HCT116 (cell line): ENCODE measurements around the gene FARP1. TPM values are rescaled to one million over a fixed set of nuclear protein-coding genes. Genes with fewer than 3 reads are reported as not detected.

Experiments
- ATAC-seq: fragments of 200-7000 bp; cut with Tn5 transposase; 2 replicates; pipeline ENCODE4 v1.9.1; 2020; ENCODE audit warnings: mild to moderate bottlenecking, moderate library complexity
- BruUV-seq: library from RNA; stranded (reverse); fragments of 400-500 nt; replicated peaks from 2 replicates; lab custom pipeline; 2021; lab: Mats Ljungman, UMichigan
- CTCF ChIA-PET: fragments of 300-600 bp; sonication (Branson Sonifier 250); formaldehyde crosslinking; loops from one replicate; lab custom pipeline; 2021; ENCODE audit warnings: antibody characterized with exemption; lab: Charles Lee
- POLR2A ChIA-PET: fragments of 300-600, 350-600 bp; sonication (Branson Sonifier 250); formaldehyde crosslinking; loops from one replicate; lab custom pipeline; 2021; ENCODE audit warnings: antibody characterized with exemption; lab: Charles Lee
- RAD21 ChIA-PET, 2 experiments: fragments of 300-600 bp; sonication (Branson Sonifier 250); formaldehyde crosslinking; loops; one replicate each; lab custom pipeline; 2023; ENCODE audit warnings: low total read pairs in 2 of 2; ENCODE audit not compliant: uncharacterized antibody in 2 of 2, unreplicated experiment in 2 of 2, low non-redundant PET in 1 of 2; lab: Charles Lee
- DNase-seq: peaks from one replicate; pipeline ENCODE4 v3.0.0-alpha.2; 2010; ENCODE audit warnings: low read depth, low spot score
- H2AFZ ChIP-seq: fragments of 200-600 bp; shearing (Covaris generic), sonication (generic); 2 replicates; pipeline ENCODE4 v1.6.1; 2017; ENCODE audit warnings: low read depth, mixed run types, mixed read lengths, antibody characterized with exemption, low read length; ENCODE audit not compliant: poor library complexity, severe bottlenecking
- H3K27ac ChIP-seq: 2 replicates; pipeline ENCODE4 v1.5.1; 2012; ENCODE audit warnings: low read depth, low read length
- H3K27me3 ChIP-seq: fragments of 200-600 bp; sonication (generic); 2 replicates; pipeline ENCODE4 v1.6.1; 2016; ENCODE audit warnings: mixed run types, low read length, mixed read lengths; ENCODE audit not compliant: insufficient read depth
- H3K36me3 ChIP-seq, 2 experiments: fragments of 200-500 bp in 1 of 2; fragments of 200-600 bp in 1 of 2; sonication (Bioruptor generic) in 1 of 2; sonication (generic) in 1 of 2; 2 replicates each; pipeline versions ENCODE4 v1.5.1 to v1.6.1; 2014 to 2016; ENCODE audit warnings: low read length in 2 of 2, inconsistent platforms in 1 of 2, mixed read lengths in 1 of 2, mixed run types in 1 of 2; ENCODE audit not compliant: insufficient read depth in 2 of 2, control insufficient read depth in 1 of 2
- H3K4me1 ChIP-seq, 2 experiments: fragments of 200-600 bp in 1 of 2; sonication (generic) in 1 of 2; 2 replicates each; pipeline versions ENCODE4 v1.5.1 to v1.6.1; 2012 to 2017; ENCODE audit warnings: low read length in 2 of 2, inconsistent platforms in 1 of 2, mild to moderate bottlenecking in 1 of 2, mixed read lengths in 1 of 2, mixed run types in 1 of 2, moderate library complexity in 1 of 2; ENCODE audit not compliant: insufficient read depth in 2 of 2, control insufficient read depth in 1 of 2
- H3K4me2 ChIP-seq: fragments of 200-600 bp; sonication (generic); 2 replicates; pipeline ENCODE4 v1.6.1; 2017; ENCODE audit warnings: mixed run types, low read length, mixed read lengths
- H3K4me3 ChIP-seq, 2 experiments: fragments of 200-600 bp in 1 of 2; sonication (generic) in 1 of 2; replicated peaks in 1 of 2; 2 replicates each; pipeline ENCODE4 v1.5.1; 2011 to 2016; ENCODE audit warnings: low read length in 2 of 2, control low read depth in 1 of 2, low read depth in 1 of 2, mild to moderate bottlenecking in 1 of 2, mixed read lengths in 1 of 2, mixed run types in 1 of 2
- H3K79me2 ChIP-seq: fragments of 200-600 bp; sonication (generic); 2 replicates; pipeline ENCODE4 v1.6.1; 2017; ENCODE audit warnings: mild to moderate bottlenecking, mixed run types, low read length, moderate library complexity, mixed read lengths; ENCODE audit not compliant: insufficient read depth
- H3K9ac ChIP-seq: fragments of 200-600 bp; sonication (generic); 2 replicates; pipeline ENCODE4 v1.6.1; 2016; ENCODE audit warnings: low read length, mixed read lengths
- H3K9me2 ChIP-seq: fragments of 200-600 bp; sonication (generic), shearing (Covaris generic); 2 replicates; pipeline ENCODE4 v1.6.1; 2017; ENCODE audit warnings: mixed run types, mild to moderate bottlenecking, moderate library complexity; ENCODE audit not compliant: insufficient read depth
- H3K9me3 ChIP-seq, 2 experiments: fragments of 200-500 bp in 1 of 2; fragments of 200-600 bp in 1 of 2; sonication (Bioruptor generic) in 1 of 2; sonication (generic) in 1 of 2; 2 replicates each; pipeline ENCODE4 v1.6.1; 2014 to 2017; ENCODE audit warnings: low read length in 2 of 2, mixed read lengths in 2 of 2, inconsistent platforms in 1 of 2, low read depth in 1 of 2, mild to moderate bottlenecking in 1 of 2, mixed run types in 1 of 2, moderate library complexity in 1 of 2; ENCODE audit not compliant: control insufficient read depth in 1 of 2, insufficient read depth in 1 of 2
- H4K20me1 ChIP-seq: fragments of 200-600 bp; sonication (generic), shearing (Covaris generic); 2 replicates; pipeline ENCODE4 v1.6.1; 2017; ENCODE audit warnings: mixed run types, mild to moderate bottlenecking, moderate library complexity; ENCODE audit not compliant: insufficient read depth
- ATF3 ChIP-seq: IDR thresholded peaks from 2 replicates; pipeline ENCODE4 v1.6.1; 2012
- CEBPB ChIP-seq: IDR thresholded peaks from 2 replicates; pipeline ENCODE4 v1.6.1; 2012; ENCODE audit warnings: low read depth
- CTCF ChIP-seq, 3 experiments: fragments of 200-600 bp in 1 of 3; sonication (generic) in 1 of 3; IDR thresholded peaks in 2 of 3; conservative IDR thresholded peaks in 1 of 3; 2 replicates each; pipeline ENCODE4 v1.5.1; 2012 to 2017; ENCODE audit warnings: low read depth in 2 of 3, low read length in 2 of 3, antibody characterized with exemption in 1 of 3, borderline replicate concordance in 1 of 3, control low read depth in 1 of 3, mild to moderate bottlenecking in 1 of 3, mixed read lengths in 1 of 3, mixed run types in 1 of 3, moderate library complexity in 1 of 3; ENCODE audit not compliant: insufficient read depth in 1 of 3
- EZH2 ChIP-seq: fragments of 200-600 bp; sonication (generic); IDR thresholded peaks from 2 replicates; pipeline ENCODE4 v1.6.1; 2017; ENCODE audit warnings: antibody characterized with exemption, mixed run types
- JUND ChIP-seq: IDR thresholded peaks from 2 replicates; pipeline ENCODE4 v1.6.1; 2012
- REST ChIP-seq: IDR thresholded peaks from 2 replicates; pipeline ENCODE4 v1.6.1; 2012; ENCODE audit warnings: low read depth
- intact Hi-C: fragments of 100-400 bp; cut with micrococcal nuclease; formaldehyde crosslinking; loops from 2 replicates; pipeline ENCODE4 v1.10.0; 2022
- total RNA-seq: library from RNA; stranded (reverse); gene quantifications from one replicate; pipeline ENCODE4 v1.2.1, GENCODE V29; 2021; ENCODE audit not compliant: unreplicated experiment
- TF ChIP-seq, protein P1 (sequence below): IDR thresholded peaks from 2 replicates; pipeline ENCODE4 v1.6.1; 2012

FARP1 gene
- total RNA-seq, 1 experiment from 2014 or later, result 30.5 TPM

DNA sequence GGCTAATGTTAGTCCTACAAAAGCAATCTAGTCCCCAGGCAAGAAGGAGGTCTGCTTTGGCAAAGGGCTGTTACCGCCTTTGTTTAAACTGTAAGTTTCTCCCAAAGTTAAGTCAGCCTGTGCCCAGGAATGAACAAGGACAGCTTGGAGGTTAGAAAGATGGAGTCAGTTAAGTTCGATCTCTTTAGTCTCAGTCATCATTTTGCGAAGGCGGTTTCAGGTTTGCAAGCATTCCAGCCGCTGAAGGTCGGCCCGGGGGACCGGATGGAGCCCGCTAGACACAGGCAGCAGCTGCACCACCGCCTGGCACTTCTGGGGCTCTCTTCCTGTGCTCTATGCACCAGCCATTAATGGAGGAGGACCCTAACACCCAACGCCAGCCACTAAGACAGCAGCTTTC, 342.7 kb downstream of the FARP1 start:
- 0 out of 2 replicates have a peak, but pooled peaks cover 7% of the 10 kb centered on the region for H4K20me1 ChIP-seq
- H3K4me3 ChIP-seq, result peak overlapping the region in 1 of 2 experiments; percentile 46; a peak in 2 of 4 replicates
- peaks cover 36 to 85% of the 10 kb centered on the region in 2 experiments for H3K4me1 ChIP-seq
- H3K27me3 ChIP-seq, result no peaks in the 10 kb centered on the region
- no peak overlapping the region for H2AFZ ChIP-seq
- peaks cover 97% of the 10 kb centered on the region for H3K79me2 ChIP-seq
- no peak for ATAC-seq
- no peaks in the 10 kb centered on the region for H3K9me3 ChIP-seq
- H3K27ac ChIP-seq, result peak overlapping the region; percentile 73
- BruUV-seq, result TSS peak; percentile 97
- POLR2A ChIA-PET, result interaction anchor here (0.7 to 2.0 kb wide), 11 partner anchors 9 to 187 kb away, joined by 3 to 23 read pairs (median 5); partner anchors contain the start of gene STK24
- CTCF ChIA-PET, result interaction anchor here (1.1 to 2.3 kb wide), 4 partner anchors 112 to 357 kb away, joined by 3 to 7 read pairs (median 4); no protein-coding TSS in a partner anchor
- H3K4me2 ChIP-seq, result peak overlapping the region; percentile 79
- no peaks in the 10 kb centered on the region for H3K9me2 ChIP-seq
- RAD21 ChIA-PET, result no interaction called here
- intact Hi-C loops, result loop anchor here (2.0 kb wide), 2 partner anchors 23 to 85 kb away; no protein-coding TSS in a partner anchor
- TF ChIP-seq ATF3, result no peak
- no peak for TF ChIP-seq CTCF (IDR thresholded peaks at IDR 0.05 in 2 of 3, conservative IDR thresholded peaks at IDR 0.05 in 1 of 3; ENCODE audit: borderline replicate concordance in 1 of 3, insufficient read depth in 1 of 3, low read depth in 2 of 3, low read length in 2 of 3)
- TF ChIP-seq, protein P1, sequence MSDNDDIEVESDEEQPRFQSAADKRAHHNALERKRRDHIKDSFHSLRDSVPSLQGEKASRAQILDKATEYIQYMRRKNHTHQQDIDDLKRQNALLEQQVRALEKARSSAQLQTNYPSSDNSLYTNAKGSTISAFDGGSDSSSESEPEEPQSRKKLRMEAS, result no peak
- no peak for TF ChIP-seq CEBPB
- TF ChIP-seq EZH2, result no peak
- no peak for TF ChIP-seq JUND
- no peak for TF ChIP-seq REST
- TF ChIP-seq, all 23 proteins: peak for 0
- H3K36me3 ChIP-seq, result peaks cover 0 to 3% of the 10 kb centered on the region in 2 experiments; a peak in 1 of 4 replicates
- peak overlapping the region; percentile 62 for H3K9ac ChIP-seq
- DNase-seq, result no peak
